Left lobe of liver (tissue), 2 donors: ENCODE data around the gene MAPKAPK3. TPM values are rescaled to one million over a fixed set of nuclear protein-coding genes. Genes with fewer than 3 reads are reported as not detected.

Source experiments
- ATAC-seq: fragments of 200-7000 bp; cut with Tn5 transposase; one replicate; pipeline ENCODE4 v1.9.1; 2020; ENCODE audit warnings: mild to moderate bottlenecking, moderate library complexity
- DNase-seq: peaks from one replicate; pipeline ENCODE4 v3.0.0-alpha.2; 2020; ENCODE audit warnings: low spot score
- total RNA-seq: library from RNA; stranded (reverse); gene quantifications from one replicate; pipeline ENCODE4 v1.2.1, GENCODE V29; 2021
- donor health status: DM: no; HTN: no; CAD: no; lungs with moderate emphysema.
- donor health status: DM: no; HTN: yes; CAD: no.

MAPKAPK3 gene
- total RNA-seq, 1 donor from 2014 or later, result 16.1 TPM

GRCh38 chr3:50586763-50587070 is 30.2 kb upstream of the MAPKAPK3 start:
- no peak for ATAC-seq
- DNase-seq, result no peak

- ATAC-seq, result no peak
These were observed 29.6 kb upstream of the MAPKAPK3 start for GRCh38 chr3:50587373-50587772.

GRCh38 chr3:50587806-50588758 is 28.9 kb upstream of the MAPKAPK3 start:
- peak; percentile 39 for ATAC-seq
- peak; percentile 77 for DNase-seq

More at GRCh38 chr3:50587373-50587772, 29.6 kb upstream of the MAPKAPK3 start:
- DNase-seq, result no peak

GRCh38 chr3:50588759-50589433 is 28.1 kb upstream of the MAPKAPK3 start:
- ATAC-seq, result peak; percentile 51
- DNase-seq, result no peak

GRCh38 chr3:50591196-50591741 is 25.7 kb upstream of the MAPKAPK3 start:
- DNase-seq, result no peak

GRCh38 chr3:50592568-50592967 is 24.4 kb upstream of the MAPKAPK3 start:
- DNase-seq, result no peak

More at GRCh38 chr3:50591196-50591741, 25.7 kb upstream of the MAPKAPK3 start:
- ATAC-seq, result no peak

GRCh38 chr3:50594253-50594785 is 22.6 kb upstream of the MAPKAPK3 start:
- DNase-seq (no peak), ATAC-seq (peak; percentile 14)

More at GRCh38 chr3:50592568-50592967, 24.4 kb upstream of the MAPKAPK3 start:
- peak; percentile 46 for ATAC-seq

GRCh38 chr3:50599115-50599715 is 17.7 kb upstream of the MAPKAPK3 start:
- no peak for DNase-seq
- ATAC-seq, result no peak

- DNase-seq, result no peak
- no peak for ATAC-seq
These were observed 17.2 kb upstream of the MAPKAPK3 start for GRCh38 chr3:50599716-50600118.

GRCh38 chr3:50600141-50600753 is 16.7 kb upstream of the MAPKAPK3 start:
- DNase-seq (no peak), ATAC-seq (peak; percentile 2)

- ATAC-seq (peak; percentile 62), DNase-seq (peak; percentile 98)
These were observed 15.9 kb upstream of the MAPKAPK3 start for GRCh38 chr3:50600841-50601591.

- ATAC-seq (no peak), DNase-seq (no peak)
These were observed 14.3 kb upstream of the MAPKAPK3 start for GRCh38 chr3:50602595-50603191.

GRCh38 chr3:50603261-50604109 is 13.5 kb upstream of the MAPKAPK3 start:
- ATAC-seq (no peak), DNase-seq (no peak)

GRCh38 chr3:50604110-50604621 is 12.8 kb upstream of the MAPKAPK3 start:
- no peak for ATAC-seq
- no peak for DNase-seq

GRCh38 chr3:50604628-50605588 is 12.0 kb upstream of the MAPKAPK3 start:
- ATAC-seq (peak; percentile 57), DNase-seq (peak; percentile 92)

GRCh38 chr3:50605901-50606326 is 11.0 kb upstream of the MAPKAPK3 start:
- DNase-seq, result peak; percentile 83
- ATAC-seq, result peak; percentile 62

- DNase-seq (no peak), ATAC-seq (no peak)
These were observed 10.4 kb upstream of the MAPKAPK3 start for GRCh38 chr3:50606596-50606995.
